Activated T-cell treated with anti-CD3 and anti-CD28 coated beads for 4 hours (primary cell): Measurements from ENCODE around the gene NCAM1.
"Not testable (repeated sequence)": the region's sequence is repeated elsewhere in the genome, so short reads cannot be mapped to it uniquely, and the experiment has no call there.

Experiments
- DNase-seq: peaks from one replicate; pipeline ENCODE4 v3.0.0-alpha.2; 2020

Gene NCAM1

GRCh38 chr11:113023986-113024385, 62.8 kb downstream of the NCAM1 start:
- no peak for DNase-seq

- DNase-seq, result no peak
Observed at GRCh38 chr11:113026778-113027177, 65.6 kb downstream of the NCAM1 start.

GRCh38 chr11:113034576-113034975, 73.4 kb downstream of the NCAM1 start:
- DNase-seq, result no peak

GRCh38 chr11:113035708-113036107, 74.5 kb downstream of the NCAM1 start:
- DNase-seq, result no peak

- no peak for DNase-seq
Observed at GRCh38 chr11:113043698-113044097, 82.5 kb downstream of the NCAM1 start.

GRCh38 chr11:113045146-113045545, 83.9 kb downstream of the NCAM1 start:
- no peak for DNase-seq

GRCh38 chr11:113046866-113047265, 85.6 kb downstream of the NCAM1 start:
- DNase-seq, result no peak

- no peak for DNase-seq
Observed at GRCh38 chr11:113048820-113049768, 87.9 kb downstream of the NCAM1 start.

- not testable (repeated sequence) for DNase-seq
Observed at GRCh38 chr11:113053042-113053441, 91.8 kb downstream of the NCAM1 start.

GRCh38 chr11:113057038-113057437, 95.8 kb downstream of the NCAM1 start:
- DNase-seq, result no peak

- DNase-seq, result no peak
Observed at GRCh38 chr11:113059548-113059947, 98.3 kb downstream of the NCAM1 start.

- no peak for DNase-seq
Observed at GRCh38 chr11:113065330-113065729, 104.1 kb downstream of the NCAM1 start.

- no peak for DNase-seq
Observed at GRCh38 chr11:113072237-113072858, 111.1 kb downstream of the NCAM1 start.

GRCh38 chr11:113073290-113073953, 112.2 kb downstream of the NCAM1 start:
- DNase-seq, result no peak

- DNase-seq, result no peak
Observed at GRCh38 chr11:113075586-113076095, 114.4 kb downstream of the NCAM1 start.

GRCh38 chr11:113077379-113077778, 116.2 kb downstream of the NCAM1 start:
- no peak for DNase-seq

- no peak for DNase-seq
Observed at GRCh38 chr11:113082341-113082955, 121.2 kb downstream of the NCAM1 start.

GRCh38 chr11:113083571-113083970, 122.4 kb downstream of the NCAM1 start:
- no peak for DNase-seq

GRCh38 chr11:113084297-113084696, 123.1 kb downstream of the NCAM1 start:
- no peak for DNase-seq

- no peak for DNase-seq
Observed at GRCh38 chr11:113085446-113085845, 124.2 kb downstream of the NCAM1 start.

- DNase-seq, result no peak
Observed at GRCh38 chr11:113087706-113088105, 126.5 kb downstream of the NCAM1 start.

GRCh38 chr11:113090716-113091480, 129.7 kb downstream of the NCAM1 start:
- DNase-seq, result no peak
